CD4-positive, alpha-beta T cell treated with Interleukin-17A for 1 hour (primary cell): ENCODE data around the gene HTR3C.
"Not testable (repeated sequence)": the region's sequence is repeated elsewhere in the genome, so short reads cannot be mapped to it uniquely, and the experiment has no call there.

Experiments used
- DNase-seq: peaks from one replicate; pipeline ENCODE4 v3.0.0-alpha.2; 2020

HTR3C gene

GRCh38 chr3:184031187-184031792, 21.6 kb upstream of the HTR3C start, which contains the start of gene HTR3D:
HTR3D (plus strand) TSS chr3:184031742; CDS start chr3:184031742, 0 bp downstream.
- DNase-seq, result no peak

GRCh38 chr3:184037816-184038215, 15.0 kb upstream of the HTR3C start:
- DNase-seq, result no peak

GRCh38 chr3:184038307-184038706, 14.5 kb upstream of the HTR3C start:
- DNase-seq, result not testable (repeated sequence)

- no peak for DNase-seq
These were observed 13.4 kb upstream of the HTR3C start for GRCh38 chr3:184039414-184039813.

- DNase-seq, result no peak
These were observed 12.8 kb upstream of the HTR3C start for GRCh38 chr3:184040010-184040409.

DNA sequence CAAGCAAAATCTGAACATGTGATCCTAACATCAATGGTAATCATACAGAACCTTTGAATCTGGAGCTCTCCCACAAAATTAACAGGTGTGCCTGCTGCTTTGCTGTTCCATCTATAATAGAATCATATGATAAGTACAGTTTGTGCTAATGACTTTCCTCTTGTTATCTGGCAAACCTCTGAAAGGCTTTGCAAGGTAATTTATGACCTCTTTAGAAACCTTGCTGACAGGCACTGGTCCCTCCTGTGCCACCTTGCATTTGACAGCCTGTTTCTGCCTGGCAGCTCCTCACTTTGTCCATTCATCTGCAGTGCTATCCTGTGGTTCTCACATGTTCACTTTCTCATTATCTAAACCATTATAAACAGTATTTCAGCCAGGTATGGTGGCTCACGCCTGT, 10.2 kb upstream of the HTR3C start:
- DNase-seq, result no peak

DNA sequence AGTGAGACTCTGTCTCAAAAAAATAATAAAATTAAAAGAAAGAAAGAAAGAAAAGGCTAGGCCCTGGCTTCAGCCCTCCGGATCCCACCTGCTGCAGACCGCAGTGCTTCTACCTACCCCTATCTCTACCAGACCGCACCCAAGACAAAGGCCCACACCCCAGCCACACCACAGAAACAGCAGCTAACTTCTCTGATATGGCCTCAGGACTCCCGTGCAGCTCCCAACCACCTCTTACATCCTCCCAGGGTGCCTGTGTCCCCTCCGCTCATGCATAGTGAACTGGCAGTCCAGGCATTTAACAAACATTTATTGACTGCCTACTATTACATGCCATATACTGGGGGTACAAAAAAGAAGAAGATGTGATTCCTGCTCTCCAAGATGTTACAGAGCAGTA, 6.9 kb upstream of the HTR3C start:
- DNase-seq, result no peak

DNA sequence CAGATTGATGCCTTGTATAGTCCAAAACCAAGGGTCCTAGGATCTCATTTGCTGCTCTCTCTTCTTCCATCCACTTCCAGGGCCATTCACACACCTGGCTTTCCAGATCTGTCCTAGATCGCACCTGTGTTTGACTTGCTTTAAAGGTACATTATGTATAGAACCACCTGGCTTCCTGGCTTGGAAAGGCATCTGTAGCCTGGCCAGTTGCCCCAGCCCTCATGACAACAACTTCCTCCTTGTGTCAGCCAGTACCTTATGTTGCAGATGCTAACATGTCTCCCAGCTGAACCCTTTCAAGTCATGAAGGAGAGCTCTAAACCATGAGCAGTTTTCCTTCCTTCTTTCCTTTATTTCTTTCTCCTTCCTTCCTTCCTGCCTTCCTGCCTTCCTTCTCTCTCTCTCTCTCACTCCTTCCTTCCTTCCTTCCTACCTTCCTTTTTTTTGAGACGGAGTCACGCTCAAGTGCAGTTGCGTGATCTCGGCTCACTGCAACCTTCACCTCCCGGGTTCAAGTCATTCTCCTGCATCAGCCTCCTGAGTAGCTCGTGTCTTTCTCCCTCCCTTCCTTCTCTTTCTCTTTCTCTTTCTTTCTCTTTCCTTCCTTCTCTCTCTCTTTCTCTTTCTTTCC, 2.5 kb upstream of the HTR3C start:
- no peak for DNase-seq

DNA sequence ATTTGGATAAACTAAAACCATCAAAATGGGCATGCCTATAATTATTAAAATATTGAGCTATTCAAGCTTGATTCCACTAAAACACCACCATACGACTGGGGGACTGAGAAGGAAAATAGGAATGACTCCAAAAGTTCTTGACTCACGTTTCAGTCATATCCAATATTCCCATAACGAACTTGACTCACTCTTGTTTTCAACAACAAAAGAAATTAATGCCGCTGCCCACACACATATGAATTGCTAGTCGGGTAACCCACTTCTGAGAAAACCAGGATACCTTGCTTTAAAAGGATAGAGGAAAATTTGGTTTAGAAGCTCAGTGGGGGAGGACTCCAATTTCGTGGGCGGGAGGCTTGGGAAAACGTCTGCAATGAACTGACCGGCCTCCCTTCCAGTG, 5.2 kb downstream of the HTR3C start:
- DNase-seq, result no peak

GRCh38 chr3:184059424-184059823, 6.6 kb downstream of the HTR3C start:
- no peak for DNase-seq

GRCh38 chr3:184062637-184063036, 9.8 kb downstream of the HTR3C start:
- no peak for DNase-seq

DNA sequence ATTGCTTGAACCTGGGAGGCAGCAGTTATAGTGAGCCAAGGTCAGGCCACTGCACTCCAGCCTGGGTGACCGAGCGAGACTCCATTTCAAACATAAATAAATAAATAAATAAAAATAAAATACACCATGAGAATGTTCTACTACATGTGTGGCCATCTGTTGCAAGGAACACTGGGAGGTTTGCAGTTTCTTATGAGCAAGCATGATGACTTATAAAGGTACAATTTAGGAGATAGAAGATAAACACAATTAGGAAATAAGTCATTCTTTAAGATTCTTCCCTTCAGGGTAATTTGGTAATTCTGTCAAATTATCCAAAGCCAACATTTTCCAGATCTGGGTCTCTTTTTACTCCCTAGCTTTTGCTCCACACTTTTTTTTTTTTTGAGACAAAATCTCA, 13.4 kb downstream of the HTR3C start:
- no peak for DNase-seq

GRCh38 chr3:184067573-184068055, 14.8 kb downstream of the HTR3C start:
- DNase-seq, result no peak

- DNase-seq, result no peak
These were observed 15.5 kb downstream of the HTR3C start for GRCh38 chr3:184068344-184068743.

- DNase-seq, result not testable (repeated sequence)
These were observed 18.3 kb downstream of the HTR3C start for GRCh38 chr3:184071142-184071541.

DNA sequence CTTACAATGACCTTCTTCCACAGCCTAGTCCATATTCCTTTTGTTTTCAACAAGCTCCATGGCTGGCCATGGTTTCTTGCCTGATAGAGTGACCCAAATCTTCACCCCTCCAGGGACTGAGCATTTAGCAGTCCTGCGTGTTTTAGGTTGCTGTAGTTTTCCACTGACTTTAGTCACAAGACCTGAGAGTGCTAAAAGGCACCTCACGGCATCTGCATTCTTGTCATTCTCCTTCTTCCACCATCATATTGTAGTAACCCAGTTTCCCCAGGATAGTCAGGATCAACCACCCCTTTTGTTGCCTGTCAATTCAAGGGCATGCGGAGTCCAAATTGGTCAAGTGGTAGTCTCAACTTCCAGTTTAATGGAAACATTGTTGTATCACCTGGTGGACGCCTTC, 20.8 kb downstream of the HTR3C start:
- no peak for DNase-seq

- no peak for DNase-seq
These were observed 23.1 kb downstream of the HTR3C start for GRCh38 chr3:184075901-184076300.

GRCh38 chr3:184077881-184078280, 25.0 kb downstream of the HTR3C start:
- DNase-seq, result no peak

DNA sequence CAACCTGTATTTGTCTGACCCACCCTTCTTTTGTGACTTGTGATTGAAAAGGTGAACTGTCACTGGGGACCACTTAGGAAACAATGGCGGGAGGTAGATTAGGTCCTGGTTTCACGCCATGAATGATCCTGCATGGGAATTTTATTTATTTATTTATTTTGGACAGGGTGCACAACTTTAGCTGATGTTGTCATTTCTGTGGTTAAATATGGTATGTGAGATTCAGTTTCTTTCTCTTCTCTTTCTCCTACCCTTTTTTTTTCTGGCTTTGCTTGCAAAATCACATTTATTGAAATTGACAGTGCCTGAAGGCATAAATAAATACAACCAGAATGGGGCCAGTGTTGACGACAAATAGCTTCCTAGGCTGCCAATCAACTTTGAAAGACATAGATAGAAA, 26.0 kb downstream of the HTR3C start:
- DNase-seq, result no peak

- DNase-seq, result no peak
These were observed 28.4 kb downstream of the HTR3C start for GRCh38 chr3:184081116-184081830.

- no peak for DNase-seq
These were observed 29.2 kb downstream of the HTR3C start for GRCh38 chr3:184082034-184082433.

DNA sequence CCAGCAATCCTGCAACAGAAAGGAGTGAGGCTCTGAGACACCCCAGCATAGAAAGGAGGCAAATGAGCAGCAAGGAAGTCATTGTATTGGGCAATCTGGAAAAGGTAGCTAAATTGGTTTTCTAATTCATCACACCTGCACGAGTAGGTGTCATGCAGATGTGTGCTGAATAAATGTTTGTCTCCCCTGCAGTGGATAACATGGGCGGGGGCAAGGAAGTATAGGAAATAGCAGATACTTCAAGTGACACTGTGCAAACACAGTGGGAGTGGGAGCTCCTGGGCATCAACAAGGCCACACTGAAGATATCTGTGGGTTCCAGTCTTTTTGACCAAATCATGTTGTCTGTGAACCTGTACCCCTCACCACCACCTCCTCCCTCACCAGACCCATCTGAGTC, 29.6 kb downstream of the HTR3C start:
- DNase-seq, result no peak

DNA sequence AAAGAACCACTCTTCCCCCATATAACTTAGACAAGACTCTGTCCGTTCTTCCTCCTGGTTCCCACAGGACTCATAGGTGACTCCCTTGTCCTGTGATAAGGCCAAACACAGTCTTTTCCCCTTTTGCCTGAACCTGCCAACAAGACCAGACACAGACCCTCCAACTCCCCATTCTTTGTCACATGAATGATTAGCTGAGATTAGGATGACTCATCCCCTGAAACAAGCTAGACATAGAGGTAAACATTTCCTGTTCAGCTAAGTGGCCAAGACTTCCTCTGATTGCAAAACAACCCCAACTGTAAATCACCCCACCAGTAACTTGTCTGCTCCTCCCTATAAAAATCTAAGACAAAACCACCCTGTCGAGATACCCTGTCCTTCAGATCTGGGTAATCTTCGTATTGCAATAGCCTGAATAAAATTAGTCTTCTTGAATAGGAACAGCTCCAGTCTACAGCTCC, 32.6 kb downstream of the HTR3C start:
- no peak for DNase-seq

DNA sequence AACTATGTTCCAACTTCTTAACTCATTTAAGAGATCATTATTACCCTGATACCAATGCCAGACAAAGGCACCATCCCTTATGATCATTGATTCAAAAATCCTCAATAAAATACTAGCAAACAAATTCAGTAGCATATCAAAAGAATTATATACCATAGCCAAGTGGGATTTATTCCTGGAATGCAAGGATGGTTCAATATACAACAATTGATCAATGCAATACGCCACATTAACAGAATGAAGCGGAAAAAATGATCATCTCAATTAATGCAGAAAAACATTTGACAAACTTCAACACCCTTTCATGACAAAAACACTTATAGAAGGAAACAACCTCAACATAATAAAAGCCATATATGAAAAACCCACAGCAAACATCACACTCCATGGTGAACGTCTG, 39.4 kb downstream of the HTR3C start:
- no peak for DNase-seq
